GM19324 (cell line): ENCODE results near the gene RARA.

ENCODE experiments used
- ATAC-seq: cut with Tn5 transposase; IDR thresholded peaks from one replicate; pipeline ENCODE4 v1.9.1; 2021; ENCODE audit warnings: mild to moderate bottlenecking, moderate library complexity; ENCODE audit not compliant: unreplicated experiment, low FRiP score

Gene RARA

DNA sequence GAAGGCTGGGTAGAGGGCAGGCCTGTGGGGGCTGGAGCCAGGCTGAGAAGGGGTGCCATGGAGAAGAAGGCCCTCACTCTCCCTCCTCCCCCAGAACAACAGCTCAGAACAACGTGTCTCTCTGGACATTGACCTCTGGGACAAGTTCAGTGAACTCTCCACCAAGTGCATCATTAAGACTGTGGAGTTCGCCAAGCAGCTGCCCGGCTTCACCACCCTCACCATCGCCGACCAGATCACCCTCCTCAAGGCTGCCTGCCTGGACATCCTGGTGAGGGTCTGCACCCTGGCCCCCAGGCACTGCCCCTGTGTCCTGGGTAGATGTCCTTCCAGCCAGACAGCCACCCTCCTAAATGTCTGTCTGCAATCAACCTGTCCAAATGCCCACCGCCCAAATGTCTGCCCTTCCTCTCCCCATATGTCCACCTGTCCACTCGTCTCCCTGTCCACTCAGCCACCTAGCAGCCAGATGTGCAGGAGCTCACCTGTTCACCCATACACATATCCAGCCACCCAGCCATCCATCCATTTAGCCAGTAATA is 43.3 kb downstream of the RARA start:
- no peak for ATAC-seq

DNA sequence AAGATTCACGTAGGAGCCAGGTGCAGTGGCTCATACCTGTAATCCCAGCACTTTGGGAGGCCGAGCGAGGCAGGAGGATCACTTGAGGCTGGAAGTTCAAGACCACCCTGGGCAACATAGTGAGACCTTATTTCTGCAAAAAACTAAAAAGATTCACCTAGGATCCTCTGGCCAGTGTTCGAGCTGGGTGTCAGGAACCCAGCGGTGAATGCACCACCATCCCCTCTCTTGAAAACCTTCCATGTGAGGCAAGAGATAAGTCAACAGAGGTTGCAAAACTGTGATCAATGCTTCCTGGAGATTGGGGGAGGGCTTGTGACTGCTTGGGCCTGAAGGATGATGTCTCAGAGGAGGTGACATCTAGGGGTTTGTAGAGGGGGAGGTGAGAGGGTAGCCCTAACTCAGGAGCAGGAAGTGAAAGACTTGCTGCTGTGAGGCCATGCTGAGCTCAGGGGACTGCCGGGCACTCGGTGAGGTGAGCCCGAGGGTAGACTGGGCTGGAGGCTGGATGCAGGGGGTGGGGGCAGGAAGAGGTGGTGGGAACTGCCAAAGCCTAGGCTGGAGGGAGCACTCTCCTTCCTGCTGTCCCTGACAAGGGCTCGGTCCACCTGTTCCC is 43.9 kb downstream of the RARA start:
- no peak for ATAC-seq

DNA sequence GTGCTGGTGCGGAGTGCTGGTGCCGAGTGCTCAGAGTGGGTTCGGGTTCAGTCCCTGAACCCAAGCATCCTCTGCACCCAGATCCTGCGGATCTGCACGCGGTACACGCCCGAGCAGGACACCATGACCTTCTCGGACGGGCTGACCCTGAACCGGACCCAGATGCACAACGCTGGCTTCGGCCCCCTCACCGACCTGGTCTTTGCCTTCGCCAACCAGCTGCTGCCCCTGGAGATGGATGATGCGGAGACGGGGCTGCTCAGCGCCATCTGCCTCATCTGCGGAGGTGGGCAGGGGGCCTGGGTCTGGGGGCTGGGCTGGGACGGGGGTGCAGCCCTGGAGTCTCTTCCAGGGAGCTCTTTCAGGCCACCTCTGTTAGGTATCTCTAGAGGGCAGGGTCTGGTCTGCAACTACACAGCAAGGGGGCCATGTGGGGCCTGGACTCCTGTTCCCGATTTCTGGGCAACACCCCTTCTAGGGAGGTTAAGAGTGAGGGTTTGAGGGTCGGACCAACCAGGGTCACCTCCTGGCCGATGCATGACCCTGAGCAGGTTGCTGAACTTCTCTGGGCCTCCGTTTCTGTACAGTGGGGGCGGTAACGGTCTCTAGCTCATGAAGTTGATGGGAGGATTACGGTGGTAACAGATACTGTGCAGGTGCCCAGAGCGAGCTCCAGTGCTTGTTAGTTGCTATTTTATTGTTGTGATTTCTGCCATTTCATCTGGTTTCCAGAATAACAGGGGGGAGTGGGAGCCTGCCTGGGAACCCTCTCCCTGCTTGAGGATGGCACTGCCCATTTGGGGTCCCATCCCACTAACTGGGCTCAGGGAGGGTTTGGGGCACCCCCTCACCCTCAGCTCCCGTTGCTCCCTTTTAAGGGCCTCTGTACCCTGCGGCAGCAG is 45.5 kb downstream of the RARA start:
- ATAC-seq, result no peak

DNA sequence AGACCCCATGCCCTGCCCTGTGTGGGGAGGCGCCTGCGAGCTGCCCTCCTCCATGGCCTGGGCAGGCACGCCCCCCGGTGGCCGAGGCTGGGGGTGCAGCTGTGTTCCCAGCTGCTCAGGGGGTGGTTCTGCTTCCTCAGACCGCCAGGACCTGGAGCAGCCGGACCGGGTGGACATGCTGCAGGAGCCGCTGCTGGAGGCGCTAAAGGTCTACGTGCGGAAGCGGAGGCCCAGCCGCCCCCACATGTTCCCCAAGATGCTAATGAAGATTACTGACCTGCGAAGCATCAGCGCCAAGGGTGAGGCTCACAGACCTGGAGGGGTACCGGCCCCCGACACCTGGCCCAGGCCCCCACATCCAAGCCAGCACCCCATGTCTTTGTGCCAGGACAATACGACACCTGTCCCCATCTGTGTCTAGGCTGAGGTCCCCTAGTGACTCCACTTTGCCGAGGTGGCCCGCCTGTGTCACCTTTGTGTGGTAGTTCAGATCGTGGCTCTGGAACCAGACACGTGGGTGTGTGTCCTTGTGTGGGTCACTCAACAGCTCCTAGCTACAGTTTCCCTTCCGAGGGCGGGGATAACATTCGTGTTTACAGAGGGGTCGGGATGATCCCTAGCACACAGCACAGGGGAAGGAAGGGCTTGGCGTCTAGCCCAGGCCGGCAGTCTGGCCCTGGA is 46.3 kb downstream of the RARA start:
- ATAC-seq, result no peak

DNA sequence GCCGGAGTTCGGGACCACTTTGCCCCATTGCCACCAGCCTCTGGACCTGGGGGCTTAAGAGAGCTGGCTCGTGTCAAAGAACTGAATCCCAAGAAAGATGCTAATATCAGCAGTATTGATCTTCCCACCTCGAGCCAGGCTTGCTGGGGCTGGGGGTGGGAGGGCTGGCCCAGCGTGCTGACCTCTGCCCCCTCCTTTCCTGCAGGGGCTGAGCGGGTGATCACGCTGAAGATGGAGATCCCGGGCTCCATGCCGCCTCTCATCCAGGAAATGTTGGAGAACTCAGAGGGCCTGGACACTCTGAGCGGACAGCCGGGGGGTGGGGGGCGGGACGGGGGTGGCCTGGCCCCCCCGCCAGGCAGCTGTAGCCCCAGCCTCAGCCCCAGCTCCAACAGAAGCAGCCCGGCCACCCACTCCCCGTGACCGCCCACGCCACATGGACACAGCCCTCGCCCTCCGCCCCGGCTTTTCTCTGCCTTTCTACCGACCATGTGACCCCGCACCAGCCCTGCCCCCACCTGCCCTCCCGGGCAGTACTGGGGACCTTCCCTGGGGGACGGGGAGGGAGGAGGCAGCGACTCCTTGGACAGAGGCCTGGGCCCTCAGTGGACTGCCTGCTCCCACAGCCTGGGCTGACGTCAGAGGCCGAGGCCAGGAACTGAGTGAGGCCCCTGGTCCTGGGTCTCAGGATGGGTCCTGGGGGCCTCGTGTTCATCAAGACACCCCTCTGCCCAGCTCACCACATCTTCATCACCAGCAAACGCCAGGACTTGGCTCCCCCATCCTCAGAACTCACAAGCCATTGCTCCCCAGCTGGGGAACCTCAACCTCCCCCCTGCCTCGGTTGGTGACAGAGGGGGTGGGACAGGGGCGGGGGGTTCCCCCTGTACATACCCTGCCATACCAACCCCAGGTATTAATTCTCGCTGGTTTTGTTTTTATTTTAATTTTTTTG is 47.1 kb downstream of the RARA start:
- no peak for ATAC-seq

DNA sequence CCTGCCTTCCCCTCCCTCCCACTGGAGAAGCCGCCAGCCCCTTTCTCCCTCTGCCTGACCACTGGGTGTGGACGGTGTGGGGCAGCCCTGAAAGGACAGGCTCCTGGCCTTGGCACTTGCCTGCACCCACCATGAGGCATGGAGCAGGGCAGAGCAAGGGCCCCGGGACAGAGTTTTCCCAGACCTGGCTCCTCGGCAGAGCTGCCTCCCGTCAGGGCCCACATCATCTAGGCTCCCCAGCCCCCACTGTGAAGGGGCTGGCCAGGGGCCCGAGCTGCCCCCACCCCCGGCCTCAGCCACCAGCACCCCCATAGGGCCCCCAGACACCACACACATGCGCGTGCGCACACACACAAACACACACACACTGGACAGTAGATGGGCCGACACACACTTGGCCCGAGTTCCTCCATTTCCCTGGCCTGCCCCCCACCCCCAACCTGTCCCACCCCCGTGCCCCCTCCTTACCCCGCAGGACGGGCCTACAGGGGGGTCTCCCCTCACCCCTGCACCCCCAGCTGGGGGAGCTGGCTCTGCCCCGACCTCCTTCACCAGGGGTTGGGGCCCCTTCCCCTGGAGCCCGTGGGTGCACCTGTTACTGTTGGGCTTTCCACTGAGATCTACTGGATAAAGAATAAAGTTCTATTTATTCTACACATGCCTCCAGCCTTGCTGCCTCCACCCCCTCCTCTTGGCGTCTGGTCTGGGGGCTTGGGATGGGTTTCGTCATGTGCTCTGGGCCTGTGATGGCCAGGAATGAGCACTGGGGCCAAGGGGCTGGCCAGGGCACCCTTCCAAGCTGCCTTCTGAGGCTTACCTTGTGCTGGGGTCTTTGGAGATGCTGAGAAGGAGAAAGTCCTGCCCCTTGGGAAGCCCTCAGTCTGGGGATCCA is 48.3 kb downstream of the RARA start:
- no peak for ATAC-seq

DNA sequence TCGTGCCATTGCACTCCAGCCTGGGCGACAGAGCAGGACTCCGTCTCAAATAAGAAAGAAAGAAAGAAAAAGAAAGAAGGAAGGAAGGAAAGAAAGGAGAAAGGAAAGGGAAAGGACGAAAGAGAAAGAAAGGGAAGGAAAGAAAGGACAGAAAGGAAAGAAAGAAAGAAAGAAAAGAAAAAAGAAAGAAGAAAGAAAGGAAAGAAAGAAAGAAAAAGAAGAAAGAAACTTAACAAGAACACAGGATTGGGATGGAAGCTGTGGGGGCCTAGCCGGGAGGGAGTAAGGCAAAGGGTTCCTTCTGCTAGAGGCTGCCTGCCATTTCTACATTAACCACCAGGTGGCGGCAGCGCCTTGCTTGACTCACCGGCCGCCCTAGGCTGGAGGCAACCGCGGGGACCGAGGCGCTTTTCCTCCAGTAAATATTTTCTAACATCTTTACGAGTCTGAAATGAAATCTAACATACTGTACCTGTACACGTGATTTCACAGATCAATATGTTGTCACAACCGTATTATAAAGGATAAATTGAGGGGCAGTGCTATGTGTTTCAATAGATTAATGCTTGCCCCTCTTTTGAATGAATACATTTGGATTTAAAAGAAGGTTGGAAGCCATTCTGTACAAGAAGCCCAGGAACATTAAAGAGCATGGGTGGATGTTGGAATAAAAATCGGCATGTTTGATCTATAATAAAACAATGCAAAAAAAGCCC is 49.5 kb downstream of the RARA start:
- ATAC-seq, result peak; percentile 53

DNA sequence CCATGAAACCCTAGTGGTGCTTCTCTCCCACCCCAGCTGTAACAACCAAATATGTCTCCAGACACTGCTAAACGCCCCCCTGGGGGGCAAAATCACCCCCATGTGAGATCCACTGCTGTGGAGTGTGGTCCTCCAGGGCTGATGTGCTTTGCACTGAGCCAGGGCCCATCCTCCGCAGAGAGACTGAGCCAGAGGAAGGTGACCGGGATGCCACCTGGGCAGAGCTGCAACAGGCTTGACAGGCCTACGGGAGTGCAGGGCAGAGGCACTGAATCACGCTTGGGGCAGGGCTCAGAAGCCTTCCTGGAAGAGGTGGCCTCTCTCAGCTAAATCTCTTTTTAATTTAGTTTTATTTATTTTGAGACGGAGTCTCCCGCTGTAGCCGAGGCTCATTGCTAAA is 51.1 kb downstream of the RARA start:
- ATAC-seq, result no peak

DNA sequence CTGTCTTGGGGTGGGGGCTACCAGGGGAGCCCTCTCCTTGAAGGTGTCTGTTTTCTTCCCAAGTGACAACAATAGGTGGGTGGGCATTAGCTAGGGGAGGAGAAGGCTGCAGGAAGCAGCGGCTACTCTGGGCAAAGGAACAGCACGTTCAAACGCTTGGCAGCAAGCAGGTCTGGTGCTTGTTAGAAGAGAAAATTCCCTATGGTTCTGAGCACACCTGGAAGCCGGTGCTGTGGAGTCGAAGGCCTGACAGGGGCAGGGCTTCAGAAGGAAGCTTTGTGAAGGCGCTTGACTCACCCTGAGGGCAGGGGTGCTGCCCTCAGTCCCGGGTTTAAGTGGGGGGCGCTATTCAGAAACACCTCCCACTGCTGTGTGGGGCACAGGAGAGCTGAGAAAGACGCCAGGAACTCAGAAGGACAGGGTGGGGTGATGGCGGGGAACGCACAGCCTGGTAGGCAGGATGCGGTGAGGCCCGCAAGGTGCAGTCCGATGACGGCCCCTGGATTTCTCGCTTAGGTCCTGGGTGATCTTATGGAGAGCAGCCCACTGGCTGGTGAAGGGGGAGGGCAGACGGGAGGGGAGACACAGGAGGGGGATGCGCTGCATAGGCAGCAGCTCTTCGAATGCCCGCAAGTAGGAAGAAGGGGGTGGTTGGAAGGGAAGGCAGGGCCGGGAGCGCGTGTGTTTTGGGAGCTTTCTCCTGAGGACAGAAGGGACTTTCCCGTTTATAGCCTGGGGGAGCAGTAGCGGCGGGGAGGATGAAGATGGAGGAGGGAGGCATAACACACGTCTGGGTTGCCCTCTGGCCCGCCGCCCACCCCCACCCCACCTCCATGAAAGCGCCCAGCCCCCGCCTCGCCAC is 52.3 kb downstream of the RARA start:
- ATAC-seq, result no peak

DNA sequence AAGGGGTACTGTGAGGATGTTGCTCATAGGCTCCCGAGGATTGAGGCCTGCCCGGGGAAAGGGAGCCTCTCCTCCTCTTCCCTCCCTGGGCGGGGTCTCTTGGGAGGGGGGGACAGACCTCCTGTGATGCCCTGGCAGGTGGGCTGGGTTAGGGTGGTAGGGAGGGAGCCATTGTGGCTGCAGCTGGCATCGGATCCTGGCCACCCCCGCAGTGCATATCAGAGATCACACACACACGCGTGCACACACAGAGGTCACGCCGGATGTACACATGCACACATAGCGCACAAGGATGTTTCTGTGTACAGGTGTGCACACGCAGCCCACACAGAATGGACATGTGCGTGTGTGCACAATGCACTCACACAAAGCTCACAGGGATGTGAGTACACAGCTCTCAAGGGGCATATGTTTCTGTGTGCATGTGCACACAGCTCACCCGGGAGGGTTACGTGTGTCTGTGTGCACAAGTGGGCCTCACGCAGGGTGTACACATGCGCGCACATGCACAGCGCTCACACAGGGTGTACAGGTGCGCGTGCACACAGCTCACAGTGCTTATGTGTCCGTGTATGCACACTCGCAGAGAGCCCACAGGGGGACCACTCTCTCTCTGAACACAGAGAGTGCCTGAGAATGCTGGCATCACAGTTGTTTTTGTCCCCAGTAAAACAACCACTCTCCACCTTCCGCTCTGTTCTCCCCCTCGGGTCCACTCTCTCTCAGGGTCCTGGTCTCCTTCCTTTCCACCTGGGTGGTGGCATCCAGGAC is 53.1 kb downstream of the RARA start:
- ATAC-seq, result no peak

DNA sequence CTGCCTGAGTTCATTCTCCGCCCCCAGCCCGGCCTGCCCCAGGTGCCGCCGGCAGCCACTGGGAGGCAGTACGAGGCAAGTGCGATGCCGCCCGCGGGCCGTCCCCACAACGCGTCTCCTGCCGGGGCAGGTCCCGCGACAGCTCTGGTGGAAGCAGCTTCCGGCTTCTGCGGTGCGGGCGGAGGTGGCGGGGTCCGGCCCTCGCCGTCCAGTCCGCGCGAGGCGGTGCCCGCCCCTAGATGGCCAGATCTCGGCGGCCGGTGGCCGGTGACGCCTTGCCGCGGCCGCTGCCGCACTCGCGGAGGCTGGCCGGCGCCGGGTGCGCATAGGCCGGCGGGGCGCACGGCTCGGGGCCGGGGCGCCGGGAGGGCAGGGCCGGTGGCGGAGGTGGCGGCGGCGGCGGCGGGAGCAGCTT is 53.7 kb downstream of the RARA start:
- no peak for ATAC-seq

DNA sequence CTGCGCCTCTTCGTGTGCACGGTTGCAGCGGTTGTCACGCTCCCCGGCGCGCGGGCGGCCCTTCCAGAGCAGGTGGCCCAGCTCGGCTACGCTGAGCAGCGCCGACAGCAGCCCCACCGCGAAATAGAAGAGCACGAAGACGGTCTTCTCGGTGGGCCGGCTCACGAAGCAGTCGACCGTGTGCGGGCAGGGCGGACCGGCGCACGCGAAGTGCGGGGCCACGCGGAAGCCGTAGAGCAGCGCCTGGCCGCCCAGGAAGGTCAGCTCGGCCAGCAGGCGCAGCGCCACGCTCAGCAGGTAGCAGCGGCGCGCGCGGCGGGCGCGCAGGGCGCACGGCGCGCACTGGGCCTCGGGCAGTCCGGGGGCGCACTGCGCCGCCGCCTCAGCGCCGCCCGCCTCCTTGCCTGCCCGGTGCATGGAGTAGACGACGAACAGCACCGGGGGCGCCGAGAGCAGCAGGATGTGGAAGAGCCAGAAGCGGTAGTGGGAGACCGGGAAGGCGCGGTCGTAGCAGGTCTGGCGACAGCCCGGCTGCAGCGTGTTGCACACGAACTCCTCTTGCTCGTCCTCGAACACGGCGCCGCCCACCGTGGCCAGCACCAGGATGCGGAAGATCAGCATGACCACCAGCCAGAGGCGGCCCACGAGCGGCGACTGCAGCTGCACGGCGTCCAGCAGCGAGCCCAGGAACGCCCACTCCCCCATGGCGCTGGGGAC is 54.3 kb downstream of the RARA start:
- ATAC-seq, result no peak

DNA sequence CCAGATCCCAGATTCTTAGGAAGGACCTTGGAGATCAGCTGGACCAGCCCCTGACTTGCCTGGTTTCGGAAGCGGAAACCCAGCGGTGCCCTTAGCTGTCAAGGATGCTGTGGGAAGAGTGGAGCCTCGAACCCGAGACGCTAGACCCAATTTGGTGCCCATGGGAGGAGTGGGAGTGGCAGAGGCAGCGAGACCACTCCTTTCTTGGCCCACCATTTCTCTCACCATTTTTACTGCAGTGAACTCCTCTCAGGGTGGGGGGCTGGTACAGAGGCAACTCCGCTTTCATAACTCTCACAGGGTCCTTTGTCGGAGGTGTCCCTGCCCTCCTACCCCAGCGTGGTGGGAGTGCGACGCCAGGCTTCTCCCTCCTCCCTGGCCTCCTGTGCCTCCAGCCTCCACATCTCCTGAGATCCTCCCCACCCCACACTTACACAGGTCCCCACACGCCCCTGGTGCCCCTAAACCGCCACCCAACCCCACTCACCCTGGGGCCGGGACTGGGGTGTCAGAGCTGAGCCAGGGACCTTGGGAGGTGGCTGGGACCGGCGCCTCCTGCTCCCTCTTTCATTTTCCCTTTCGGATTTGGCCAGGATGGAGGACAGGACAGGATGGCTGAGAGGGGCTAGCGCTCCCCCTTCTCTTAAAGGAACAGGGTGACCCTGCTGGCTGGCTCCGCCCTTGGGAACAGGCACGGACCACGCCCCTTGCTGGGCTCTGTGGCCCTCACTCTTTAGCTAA is 55.3 kb downstream of the RARA start, which contains the start of gene GJD3:
TSS of gene GJD3 (minus strand) at position 617 of the 741 bp plus-strand sequence. CDS start 922 bp downstream, outside the sequence.
- ATAC-seq, result no peak

DNA sequence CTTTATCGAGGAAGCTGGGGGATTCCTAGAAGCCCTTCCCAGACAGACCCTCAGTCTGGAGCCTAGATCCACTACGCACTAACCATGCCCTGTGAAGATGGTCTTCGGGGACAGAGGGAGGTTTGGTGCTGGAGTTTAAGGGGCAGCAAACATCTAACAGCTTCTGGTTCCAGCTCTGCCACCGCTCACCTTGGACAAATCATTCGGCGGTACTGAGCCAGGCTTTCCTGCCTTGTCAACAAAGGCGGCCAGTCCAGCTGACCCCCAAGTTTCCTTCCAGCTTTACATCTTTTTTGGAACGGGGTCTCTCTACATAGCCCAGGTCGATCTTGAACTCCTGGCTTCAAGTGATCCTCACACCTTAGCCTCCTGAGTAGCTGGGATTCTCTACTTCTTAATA is 55.9 kb downstream of the RARA start:
- no peak for ATAC-seq

DNA sequence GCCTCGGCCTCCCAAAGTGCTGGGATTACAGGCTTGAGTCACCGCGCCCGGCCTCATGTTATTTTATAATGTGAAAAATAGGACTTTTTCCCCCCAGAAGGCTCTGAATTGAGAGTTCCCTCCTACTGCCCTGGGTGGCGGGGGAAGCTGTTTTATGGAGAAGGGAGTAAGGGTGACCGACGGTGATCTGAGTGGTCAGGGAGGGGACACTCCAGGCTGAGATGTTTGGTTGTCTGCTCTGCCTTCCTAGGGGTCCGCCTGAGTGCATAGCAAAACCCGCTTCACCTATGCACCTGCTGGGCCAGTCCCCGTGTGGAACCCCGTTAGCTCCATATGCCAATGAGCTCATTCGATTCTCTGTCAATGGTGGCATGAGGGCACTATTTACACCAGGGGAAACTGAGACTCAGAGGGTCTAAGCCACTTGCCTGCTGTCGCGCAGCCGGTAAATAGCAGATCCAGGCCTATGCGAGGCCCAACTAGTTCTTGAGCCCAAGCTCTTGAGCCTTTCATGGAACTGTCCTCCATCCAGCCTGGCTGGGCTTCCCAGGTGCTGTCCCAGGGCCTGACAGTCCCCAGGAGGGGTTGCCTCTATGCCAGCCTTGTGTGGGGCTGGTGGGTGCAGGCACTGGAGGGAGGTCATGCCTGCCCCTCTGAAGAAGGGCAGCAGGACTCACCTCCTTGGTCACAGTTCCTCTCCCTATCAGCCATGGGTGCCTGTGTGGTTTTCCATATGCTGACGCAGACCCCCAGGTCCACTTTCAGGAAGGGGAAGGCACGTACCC is 57.3 kb downstream of the RARA start:
- no peak for ATAC-seq
